Skeletal muscle tissue (tissue), 4 donors: ENCODE data around the gene EIPR1. TPM values are rescaled to one million over a fixed set of nuclear protein-coding genes. Genes with fewer than 3 reads are reported as not detected.

Experiments used
- H3K27ac ChIP-seq: one replicate; pipeline ENCODE4 v1.7.0; 2013; ENCODE audit warnings: mild to moderate bottlenecking, low read depth, low read length, inconsistent platforms
- H3K27me3 ChIP-seq, 3 donors: one replicate each; pipeline ENCODE4 v1.7.0; 2013; ENCODE audit warnings: low read length in 3 of 3; ENCODE audit not compliant: control insufficient read depth in 3 of 3, insufficient read depth in 3 of 3
- H3K36me3 ChIP-seq, 3 donors: one replicate each; pipeline ENCODE4 v1.7.0; 2013; ENCODE audit warnings: low read length in 3 of 3; ENCODE audit not compliant: control insufficient read depth in 3 of 3, insufficient read depth in 3 of 3
- H3K4me1 ChIP-seq, 3 donors: one replicate each; pipeline ENCODE4 v1.7.0; 2013; ENCODE audit warnings: low read length in 3 of 3, mild to moderate bottlenecking in 3 of 3; ENCODE audit not compliant: control insufficient read depth in 3 of 3, insufficient read depth in 3 of 3
- H3K4me3 ChIP-seq, 3 donors: one replicate each; pipeline ENCODE4 v1.7.0; 2013; ENCODE audit warnings: low read length in 3 of 3
- H3K9ac ChIP-seq, 3 donors: one replicate each; pipeline ENCODE4 v1.7.0; 2013; ENCODE audit warnings: low read length in 3 of 3, mild to moderate bottlenecking in 3 of 3, moderate library complexity in 2 of 3, low read depth in 1 of 3
- H3K9me3 ChIP-seq, 3 donors: one replicate each; pipeline ENCODE4 v1.7.0; 2013; ENCODE audit warnings: low read length in 3 of 3; ENCODE audit not compliant: control insufficient read depth in 3 of 3
- total RNA-seq: library from RNA; depleted of rRNA; stranded (reverse); fragments of >200 nt; gene quantifications from one replicate; pipeline ENCODE4 v1.2.3, GENCODE V29; 2014
- donor health status: Osteomylitis.

The EIPR1 gene
- total RNA-seq, 1 donor from 2014 or later = 12.0 TPM

DNA sequence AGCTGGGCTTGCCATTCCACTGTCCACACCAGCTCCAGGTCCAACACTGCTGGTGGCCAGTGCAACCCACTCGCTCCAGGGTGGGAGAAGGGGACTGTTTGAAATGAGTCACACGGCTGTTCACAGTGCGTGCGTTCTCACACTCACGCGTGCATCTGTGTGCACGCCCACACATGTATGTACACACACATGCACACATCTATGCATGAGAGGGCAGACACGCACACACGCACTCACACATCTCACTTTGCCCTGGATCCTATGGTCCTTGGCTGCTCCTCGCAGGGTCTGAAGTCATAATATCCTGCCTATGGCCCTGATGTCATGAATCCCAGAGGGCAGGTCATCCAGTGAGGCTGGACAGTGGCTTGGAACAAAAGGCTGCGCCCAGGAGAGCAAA is 182.8 kb downstream of the EIPR1 start:
- Histone ChIP-seq H3K4me3 (no peak overlapping the region), H3K9me3 (no peaks in the 10 kb centered on the region), H3K9ac (no peak overlapping the region), H3K27me3 (no peaks in the 10 kb centered on the region), H3K36me3 (peaks cover 2 to 19% (median 16%) of the 10 kb centered on the region in 3 donors), H3K4me1 (peaks cover 1 to 10% (median 8%) of the 10 kb centered on the region in 3 donors), H3K27ac (no peak overlapping the region)

DNA sequence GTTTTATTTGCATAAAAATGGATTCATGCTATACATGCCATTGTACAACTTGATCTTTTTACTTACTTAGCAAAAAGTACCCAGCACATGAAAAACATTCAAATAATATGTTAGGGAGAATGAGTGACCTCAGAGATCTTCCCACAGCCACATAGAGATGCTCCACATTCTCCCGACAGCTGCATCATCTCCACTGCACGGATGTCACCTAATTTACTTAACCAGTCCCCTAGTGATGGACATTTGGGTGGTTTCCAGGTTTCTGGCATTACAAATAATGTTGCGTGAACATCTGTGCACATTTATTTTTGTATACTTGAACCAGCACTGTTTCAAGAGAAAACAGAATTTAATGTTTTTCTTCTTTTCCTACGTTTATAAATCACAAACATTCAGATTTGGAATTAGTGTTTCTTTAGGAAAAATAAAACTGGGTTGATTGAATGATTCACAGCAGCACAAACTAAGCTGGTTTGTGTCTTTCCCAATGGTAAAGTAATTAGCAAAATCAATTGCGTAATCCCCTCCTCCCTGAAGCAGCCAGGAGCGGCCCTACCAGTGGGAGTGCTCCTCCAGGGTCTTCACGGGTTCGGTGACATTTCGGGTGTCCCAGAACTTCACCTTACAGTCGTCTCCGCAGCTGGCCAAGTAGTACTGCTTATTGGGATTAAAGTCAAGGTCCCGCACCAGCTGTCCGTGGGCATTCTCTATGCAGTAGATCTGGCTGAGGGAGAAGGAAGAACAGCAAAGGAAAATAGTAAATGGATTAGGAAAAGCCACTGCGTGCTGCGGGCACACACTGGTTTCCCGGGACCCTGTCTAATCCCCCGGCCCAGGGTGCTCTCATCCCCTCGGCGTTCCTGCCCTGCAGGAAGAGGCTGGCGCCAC is 183.9 kb downstream of the EIPR1 start:
- Histone ChIP-seq H3K4me1 (peaks cover 0 to 9% (median 5%) of the 10 kb centered on the region in 3 donors), H3K9me3 (no peaks in the 10 kb centered on the region), H3K27me3 (no peaks in the 10 kb centered on the region), H3K9ac (no peak overlapping the region), H3K27ac (no peak overlapping the region), H3K4me3 (no peak overlapping the region), H3K36me3 (peaks cover 2 to 25% (median 16%) of the 10 kb centered on the region in 3 donors)

GRCh38 chr2:3192920-3193319 is 184.7 kb downstream of the EIPR1 start:
- H3K27me3 ChIP-seq = no peaks in the 10 kb centered on the region
- peaks cover 0 to 9% (median 5%) of the 10 kb centered on the region in 3 donors for H3K4me1 ChIP-seq
- no peaks in the 10 kb centered on the region for H3K9me3 ChIP-seq
- no peak overlapping the region for H3K9ac ChIP-seq
- peaks cover 2 to 25% (median 16%) of the 10 kb centered on the region in 3 donors for H3K36me3 ChIP-seq
- H3K4me3 ChIP-seq = no peak overlapping the region
- H3K27ac ChIP-seq = no peak overlapping the region

GRCh38 chr2:3192281-3192818 is 185.3 kb downstream of the EIPR1 start:
- H3K9me3 ChIP-seq = no peaks in the 10 kb centered on the region
- H3K27me3 ChIP-seq = no peaks in the 10 kb centered on the region
- peaks cover 0 to 9% (median 5%) of the 10 kb centered on the region in 3 donors for H3K4me1 ChIP-seq
- peaks cover 2 to 25% (median 16%) of the 10 kb centered on the region in 3 donors for H3K36me3 ChIP-seq
- H3K9ac ChIP-seq = no peak overlapping the region
- H3K4me3 ChIP-seq = no peak overlapping the region
- no peak overlapping the region for H3K27ac ChIP-seq

- H3K36me3 ChIP-seq = peaks cover 0 to 19% (median 9%) of the 10 kb centered on the region in 3 donors
- peaks cover 0 to 9% (median 5%) of the 10 kb centered on the region in 3 donors for H3K4me1 ChIP-seq
- H3K4me3 ChIP-seq = no peak overlapping the region
- no peak overlapping the region for H3K27ac ChIP-seq
- no peak overlapping the region for H3K9ac ChIP-seq
- H3K27me3 ChIP-seq = no peaks in the 10 kb centered on the region
- H3K9me3 ChIP-seq = no peaks in the 10 kb centered on the region
Measured at GRCh38 chr2:3189961-3190360, 187.7 kb downstream of the EIPR1 start.

GRCh38 chr2:3189076-3189591 is 188.5 kb downstream of the EIPR1 start:
- no peak overlapping the region for H3K9ac ChIP-seq
- H3K4me3 ChIP-seq = no peak overlapping the region
- H3K27ac ChIP-seq = no peak overlapping the region
- peaks cover 0 to 9% (median 5%) of the 10 kb centered on the region in 3 donors for H3K4me1 ChIP-seq
- no peaks in the 10 kb centered on the region for H3K27me3 ChIP-seq
- no peaks in the 10 kb centered on the region for H3K9me3 ChIP-seq
- peaks cover 0 to 15% (median 7%) of the 10 kb centered on the region in 3 donors for H3K36me3 ChIP-seq

- H3K27ac ChIP-seq = no peak overlapping the region
- no peak overlapping the region for H3K4me3 ChIP-seq
- no peak overlapping the region for H3K9ac ChIP-seq
- H3K27me3 ChIP-seq = no peaks in the 10 kb centered on the region
- H3K36me3 ChIP-seq = peaks cover 0 to 15% (median 7%) of the 10 kb centered on the region in 3 donors
- H3K9me3 ChIP-seq = no peaks in the 10 kb centered on the region
- H3K4me1 ChIP-seq = peaks cover 0 to 8% (median 5%) of the 10 kb centered on the region in 3 donors
Measured at GRCh38 chr2:3188405-3188946, 189.1 kb downstream of the EIPR1 start.

DNA sequence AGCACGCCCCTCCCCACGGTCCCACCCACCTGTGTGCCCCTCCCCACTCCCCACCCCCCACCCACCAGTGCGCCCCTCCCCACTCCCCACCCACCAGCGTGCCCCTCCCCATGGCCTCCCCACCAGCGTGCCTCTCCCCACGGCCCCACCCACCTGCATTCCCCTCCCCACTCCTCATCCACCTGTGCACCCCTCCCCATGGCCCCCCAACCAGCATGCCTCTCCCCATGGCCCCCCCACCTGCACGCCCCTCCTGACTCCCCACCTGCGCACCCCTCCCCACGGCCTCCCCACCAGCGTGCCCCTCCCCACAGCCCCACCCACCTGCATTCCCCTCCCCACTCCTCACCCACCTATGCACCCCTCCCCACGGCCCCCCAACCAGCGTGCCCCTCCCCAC is 190.2 kb downstream of the EIPR1 start:
- Histone ChIP-seq H3K4me3 (no peak overlapping the region), H3K27ac (no peak overlapping the region), H3K27me3 (no peaks in the 10 kb centered on the region), H3K4me1 (no peaks in the 10 kb centered on the region), H3K36me3 (peaks cover 0 to 15% (median 7%) of the 10 kb centered on the region in 3 donors), H3K9ac (no peak overlapping the region), H3K9me3 (no peaks in the 10 kb centered on the region)

- Histone ChIP-seq H3K27ac (no peak overlapping the region), H3K4me3 (no peak overlapping the region), H3K9ac (no peak overlapping the region), H3K36me3 (peaks cover 0 to 12% (median under 1%) of the 10 kb centered on the region in 3 donors), H3K27me3 (no peaks in the 10 kb centered on the region), H3K4me1 (no peaks in the 10 kb centered on the region), H3K9me3 (no peaks in the 10 kb centered on the region)
Measured at GRCh38 chr2:3186766-3187165, 190.9 kb downstream of the EIPR1 start.

DNA sequence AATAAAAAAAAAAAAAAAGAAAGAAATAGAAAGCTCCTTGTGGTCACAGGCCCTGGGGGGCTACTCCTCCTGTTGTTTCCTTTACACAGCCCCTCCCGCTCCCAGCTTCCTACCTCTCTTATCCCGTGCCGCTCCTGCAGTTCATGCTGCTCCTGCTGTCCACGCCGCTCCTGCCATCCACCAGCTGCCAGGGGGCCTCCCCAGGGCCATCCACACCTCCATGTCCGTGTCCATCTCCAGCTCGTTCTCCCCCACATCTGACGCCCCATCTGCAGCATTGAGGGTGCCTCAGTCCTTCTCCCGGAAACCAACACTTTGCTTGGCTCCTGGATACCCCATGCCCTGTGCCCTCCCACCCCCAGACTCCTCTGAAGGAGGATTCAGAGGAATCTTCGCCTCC is 191.7 kb downstream of the EIPR1 start:
- no peaks in the 10 kb centered on the region for H3K9me3 ChIP-seq
- H3K36me3 ChIP-seq = peaks cover 0 to 10% (median 0%) of the 10 kb centered on the region in 3 donors
- H3K27me3 ChIP-seq = no peaks in the 10 kb centered on the region
- H3K4me1 ChIP-seq = no peaks in the 10 kb centered on the region
- H3K27ac ChIP-seq = no peak overlapping the region
- no peak overlapping the region for H3K9ac ChIP-seq
- H3K4me3 ChIP-seq = no peak overlapping the region
